Measurements from ENCODE around the gene FBXO7.

FBXO7 gene

GRCh38 chr22:32533265-32534111 lies 58.9 kb downstream of the FBXO7 start:
- no peak overlapping the region for H3K4me3 ChIP-seq (ENCODE audit: low read depth, low read length)
- DNase-seq (ENCODE audit: low read depth), result no peak
- TF ChIP-seq CTCF (IDR thresholded peaks at IDR 0.05; ENCODE audit: low read depth, low read length, missing control alignments), result no peak

- no peak for DNase-seq (ENCODE audit: low read depth)
- TF ChIP-seq CTCF (IDR thresholded peaks at IDR 0.05; ENCODE audit: low read depth, low read length, missing control alignments), result no peak
- H3K4me3 ChIP-seq (ENCODE audit: low read depth, low read length), result no peak overlapping the region
These were observed 59.9 kb downstream of the FBXO7 start for GRCh38 chr22:32534252-32535235.

DNA sequence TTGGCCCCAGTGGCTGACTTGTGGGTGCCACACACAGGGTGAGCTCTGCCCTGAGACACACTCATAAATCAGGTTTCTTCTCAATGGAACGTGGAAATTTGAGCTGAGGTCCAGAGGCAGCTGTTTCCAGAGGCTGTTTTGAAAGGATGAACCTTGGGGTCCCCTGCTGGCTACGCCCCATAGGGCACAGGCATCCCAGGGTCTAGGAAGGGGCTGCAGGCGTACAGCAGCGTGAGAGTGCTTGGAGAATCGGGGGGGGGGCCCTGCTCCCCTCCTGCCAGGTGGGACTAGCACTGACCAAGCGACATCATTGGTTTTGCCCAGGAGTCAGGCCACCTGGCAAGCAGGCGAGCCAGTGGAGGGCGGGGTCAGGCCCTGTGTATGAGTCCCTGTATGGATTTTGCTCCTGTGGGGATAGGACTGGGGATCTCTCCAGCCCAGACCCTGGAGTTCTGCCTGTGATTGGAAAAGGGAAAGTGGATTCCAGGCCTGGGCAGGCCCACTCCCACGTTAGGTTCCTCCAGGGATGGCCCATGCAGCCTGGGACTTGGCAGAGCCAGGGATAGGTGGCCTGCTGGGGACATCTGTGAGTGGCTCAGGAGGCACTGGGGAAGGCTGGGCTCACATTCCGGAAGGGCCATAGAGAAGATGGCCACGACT lies 61.0 kb downstream of the FBXO7 start:
- DNase-seq (ENCODE audit: low read depth), result no peak
- H3K4me3 ChIP-seq (ENCODE audit: low read depth, low read length), result no peak overlapping the region
- no peak for TF ChIP-seq CTCF (IDR thresholded peaks at IDR 0.05; ENCODE audit: low read depth, low read length, missing control alignments)

DNA sequence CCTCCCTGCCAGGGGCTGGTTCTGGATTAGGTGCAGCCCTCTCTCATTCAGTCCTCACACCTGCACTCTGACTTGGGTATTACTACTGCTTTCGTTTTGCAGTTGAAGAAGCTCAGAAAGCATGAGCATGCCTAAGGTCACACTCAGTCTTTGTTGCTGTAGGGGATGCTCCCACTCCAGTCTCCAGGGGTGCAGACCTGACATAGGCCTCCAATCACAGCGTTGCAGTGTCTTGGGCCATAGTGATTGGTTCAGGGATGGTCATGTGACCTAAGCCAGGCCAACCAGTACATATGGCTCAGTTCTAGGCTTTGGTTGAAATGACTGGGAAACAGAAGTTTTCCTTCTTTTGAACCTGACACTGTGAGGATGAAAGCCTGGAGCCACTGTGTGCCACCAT lies 61.7 kb downstream of the FBXO7 start:
- DNase-seq (ENCODE audit: low read depth), result no peak

GRCh38 chr22:32538521-32538920 lies 63.9 kb downstream of the FBXO7 start:
- no peak overlapping the region for H3K4me3 ChIP-seq (ENCODE audit: low read depth, low read length)
- no peak for DNase-seq (ENCODE audit: low read depth)
- no peak for TF ChIP-seq CTCF (IDR thresholded peaks at IDR 0.05; ENCODE audit: low read depth, low read length, missing control alignments)

More for the DNA sequence above, 61.7 kb downstream of the FBXO7 start:
- no peak overlapping the region for H3K4me3 ChIP-seq (ENCODE audit: low read depth, low read length)
- TF ChIP-seq CTCF (IDR thresholded peaks at IDR 0.05; ENCODE audit: low read depth, low read length, missing control alignments), result no peak

DNA sequence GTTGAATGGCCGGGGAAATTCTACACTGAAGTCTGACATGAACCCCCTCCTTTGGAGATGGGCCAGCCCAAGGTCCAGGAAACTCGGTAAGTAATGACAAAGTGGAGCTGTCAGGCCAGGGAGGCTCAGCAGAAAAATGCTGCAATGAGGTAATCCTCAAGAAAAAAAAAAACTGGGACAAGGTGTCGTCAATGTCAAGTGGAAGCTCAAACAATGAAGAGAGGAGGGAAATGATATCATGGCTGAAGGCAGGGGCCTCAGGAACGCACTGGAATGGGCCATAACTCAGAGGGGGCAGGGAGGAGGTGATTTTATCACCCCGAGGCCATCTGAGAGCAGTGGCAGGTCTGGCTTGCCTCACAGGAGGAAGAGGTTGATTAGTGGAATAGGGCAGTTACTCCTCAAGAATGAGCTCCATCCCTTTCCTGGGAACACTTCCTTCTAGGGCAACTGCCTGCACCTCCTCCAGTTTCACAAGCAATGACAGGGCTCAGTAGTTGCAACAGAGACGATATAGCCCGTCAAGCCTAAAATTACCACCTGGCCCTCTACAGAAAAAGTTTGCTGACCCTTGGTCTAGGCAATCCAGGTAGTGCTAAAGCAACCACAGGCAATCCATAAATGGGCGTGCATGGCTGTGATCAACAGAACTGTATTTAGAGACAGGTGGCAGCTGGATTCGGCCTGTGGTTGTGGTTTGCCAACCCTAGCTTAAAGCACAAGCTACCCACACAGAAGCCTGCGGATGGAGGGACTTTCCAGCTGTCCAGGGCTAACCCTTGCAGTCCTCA lies 65.2 kb downstream of the FBXO7 start:
- H3K4me3 ChIP-seq (ENCODE audit: low read depth, low read length), result no peak overlapping the region
- TF ChIP-seq CTCF (IDR thresholded peaks at IDR 0.05; ENCODE audit: low read depth, low read length, missing control alignments), result no peak

More for the DNA sequence above, 65.2 kb downstream of the FBXO7 start:
- DNase-seq (ENCODE audit: low read depth), result no peak

Measured in GM12864 (cell line).